22Rv1 (cell line): ENCODE measurements around the gene CCNDBP1.

ENCODE experiments used
- ZFX ChIP-seq: fragments of 450-650 bp; IDR thresholded peaks from 2 replicates; pipeline ENCODE4 v1.6.1; 2017; ENCODE audit warnings: antibody characterized with exemption, borderline replicate concordance
- TF ChIP-seq, protein P1 (sequence below): fragments of 450-650 bp; IDR thresholded peaks from 2 replicates; pipeline ENCODE4 v1.5.1; 2017; ENCODE audit warnings: mild to moderate bottlenecking

DNA sequence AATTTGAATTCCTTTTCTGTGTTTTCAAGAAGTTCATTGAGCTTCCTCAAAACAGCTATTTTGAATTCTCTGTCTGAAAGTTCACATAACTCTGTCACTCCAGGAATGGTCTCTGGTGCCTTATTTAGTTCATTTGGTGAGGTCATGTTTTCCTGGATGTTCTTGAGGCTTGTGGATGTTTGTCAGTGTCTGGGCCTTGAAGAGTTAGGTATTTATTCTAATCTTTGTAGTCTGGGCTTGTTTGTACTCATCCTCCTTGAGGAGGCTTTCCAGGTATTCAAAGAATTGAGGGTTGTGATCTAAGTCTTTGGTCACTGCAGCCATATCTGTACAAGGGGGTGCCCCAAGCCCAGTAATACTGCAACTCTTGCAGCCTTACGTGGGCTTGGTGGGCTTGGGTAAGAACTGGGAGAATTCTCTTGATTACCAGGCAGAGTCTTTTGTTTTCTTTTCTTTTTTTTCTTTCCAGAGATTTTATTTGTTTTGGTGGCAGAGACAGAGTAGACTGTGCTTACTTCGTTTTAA lies 19.3 kb upstream of the CCNDBP1 start:
- TF ChIP-seq, protein P1, sequence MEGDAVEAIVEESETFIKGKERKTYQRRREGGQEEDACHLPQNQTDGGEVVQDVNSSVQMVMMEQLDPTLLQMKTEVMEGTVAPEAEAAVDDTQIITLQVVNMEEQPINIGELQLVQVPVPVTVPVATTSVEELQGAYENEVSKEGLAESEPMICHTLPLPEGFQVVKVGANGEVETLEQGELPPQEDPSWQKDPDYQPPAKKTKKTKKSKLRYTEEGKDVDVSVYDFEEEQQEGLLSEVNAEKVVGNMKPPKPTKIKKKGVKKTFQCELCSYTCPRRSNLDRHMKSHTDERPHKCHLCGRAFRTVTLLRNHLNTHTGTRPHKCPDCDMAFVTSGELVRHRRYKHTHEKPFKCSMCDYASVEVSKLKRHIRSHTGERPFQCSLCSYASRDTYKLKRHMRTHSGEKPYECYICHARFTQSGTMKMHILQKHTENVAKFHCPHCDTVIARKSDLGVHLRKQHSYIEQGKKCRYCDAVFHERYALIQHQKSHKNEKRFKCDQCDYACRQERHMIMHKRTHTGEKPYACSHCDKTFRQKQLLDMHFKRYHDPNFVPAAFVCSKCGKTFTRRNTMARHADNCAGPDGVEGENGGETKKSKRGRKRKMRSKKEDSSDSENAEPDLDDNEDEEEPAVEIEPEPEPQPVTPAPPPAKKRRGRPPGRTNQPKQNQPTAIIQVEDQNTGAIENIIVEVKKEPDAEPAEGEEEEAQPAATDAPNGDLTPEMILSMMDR: no peak
- TF ChIP-seq ZFX: no peak
